GM23338 (cell line): ENCODE data around the gene GRIK1. TPM values are rescaled to one million over a fixed set of nuclear protein-coding genes. Genes with fewer than 3 reads are reported as not detected.

Source experiments
- ATAC-seq: fragments of 200-7000 bp; cut with Tn5 transposase; 3 replicates; pipeline ENCODE4 v1.9.1; 2020
- DNase-seq: peaks from one replicate; pipeline ENCODE4 v3.0.0-alpha.2; 2015; ENCODE audit warnings: low spot score
- H2AFZ ChIP-seq: fragments of 200-600 bp; sonication (generic); 2 replicates; pipeline ENCODE4 v1.8.0; 2016; ENCODE audit warnings: antibody characterized with exemption, mild to moderate bottlenecking, moderate library complexity
- H3F3A ChIP-seq: fragments of 200-600 bp; sonication (generic); replicated peaks from 2 replicates; pipeline ENCODE4 v1.8.0; 2017; ENCODE audit warnings: antibody characterized with exemption, mixed run types, low read depth
- H3K27ac ChIP-seq: fragments of 200-600 bp; sonication (generic); 2 replicates; pipeline ENCODE4 v1.6.1; 2016; ENCODE audit warnings: low read depth
- H3K27me3 ChIP-seq: fragments of 200-600 bp; sonication (generic); 2 replicates; pipeline ENCODE4 v1.8.0; 2016; ENCODE audit warnings: mild to moderate bottlenecking, mixed run types, moderate library complexity; ENCODE audit not compliant: insufficient read depth
- H3K36me3 ChIP-seq: fragments of 200-600 bp; sonication (generic); 2 replicates; pipeline ENCODE4 v1.8.0; 2016; ENCODE audit warnings: mild to moderate bottlenecking; ENCODE audit not compliant: insufficient read depth
- H3K4me1 ChIP-seq: fragments of 200-600 bp; sonication (generic); 2 replicates; pipeline ENCODE4 v1.8.0; 2016; ENCODE audit warnings: mild to moderate bottlenecking, moderate library complexity; ENCODE audit not compliant: insufficient read depth
- H3K4me2 ChIP-seq: fragments of 200-600 bp; sonication (generic); 2 replicates; pipeline ENCODE4 v1.7.1; 2017; ENCODE audit warnings: mixed run types
- H3K4me3 ChIP-seq: fragments of 200-600 bp; sonication (generic); 2 replicates; pipeline ENCODE4 v1.6.1; 2016; ENCODE audit warnings: mixed run types
- H3K79me2 ChIP-seq: fragments of 200-600 bp; sonication (generic); replicated peaks from 2 replicates; pipeline ENCODE4 v1.8.0; 2017; ENCODE audit warnings: mild to moderate bottlenecking; ENCODE audit not compliant: insufficient read depth
- H3K9me2 ChIP-seq: fragments of 200-600 bp; sonication (generic); 2 replicates; pipeline ENCODE4 v1.8.0; 2017; ENCODE audit not compliant: insufficient read depth
- H4K20me1 ChIP-seq: fragments of 200-600 bp; sonication (generic); replicated peaks from 2 replicates; pipeline ENCODE4 v1.8.0; 2017; ENCODE audit warnings: mild to moderate bottlenecking; ENCODE audit not compliant: insufficient read depth
- H3K27ac Mint-ChIP-seq: 2 replicates; pipeline ENCODE4 v1.8.0; 2020; ENCODE audit warnings: inconsistent platforms, mild to moderate bottlenecking, moderate library complexity, mixed read lengths
- H3K27me3 Mint-ChIP-seq: 3 replicates; pipeline ENCODE4 v1.8.0; 2022; ENCODE audit warnings: low read depth, mild to moderate bottlenecking, moderate library complexity, mixed read lengths, inconsistent platforms; ENCODE audit not compliant: insufficient read depth, poor library complexity
- H3K36me3 Mint-ChIP-seq: 3 replicates; pipeline ENCODE4 v1.8.0; 2021; ENCODE audit warnings: low read depth, mild to moderate bottlenecking, inconsistent platforms, moderate library complexity, mixed read lengths
- H3K4me1 Mint-ChIP-seq: 3 replicates; pipeline ENCODE4 v1.8.0; 2020; ENCODE audit warnings: mild to moderate bottlenecking, inconsistent platforms, mixed read lengths
- H3K4me3 Mint-ChIP-seq: 3 replicates; pipeline ENCODE4 v1.8.0; 2021; ENCODE audit warnings: moderate library complexity, mild to moderate bottlenecking, inconsistent platforms, mixed read lengths
- H3K9me3 Mint-ChIP-seq: 3 replicates; pipeline ENCODE4 v1.8.0; 2020; ENCODE audit warnings: moderate library complexity, mild to moderate bottlenecking, inconsistent platforms, mixed read lengths
- CREB1 ChIP-seq: fragments of 250-450 bp; sonication (Bioruptor Pico); IDR thresholded peaks from 2 replicates; pipeline ENCODE4 v1.5.0; 2020; ENCODE audit warnings: low read depth, mild to moderate bottlenecking, moderate library complexity
- CTCF ChIP-seq, 2 experiments: fragments of 200-600 bp in 1 of 2; sonication (generic) in 1 of 2; conservative IDR thresholded peaks; 2 replicates each; pipeline versions ENCODE4 v1.5.1 to v1.6.1; 2016 to 2017; ENCODE audit warnings: antibody characterized with exemption in 2 of 2, low read depth in 2 of 2, mild to moderate bottlenecking in 2 of 2, moderate library complexity in 1 of 2
- EZH2 ChIP-seq: fragments of 200-600 bp; sonication (generic); IDR thresholded peaks from one replicate; pipeline ENCODE4 v1.8.0; 2017; ENCODE audit warnings: antibody characterized with exemption, mild to moderate bottlenecking, low read depth; ENCODE audit not compliant: unreplicated experiment
- EZH2phosphoT487 ChIP-seq: fragments of 200-600 bp; sonication (generic); IDR thresholded peaks from one replicate; pipeline ENCODE4 v1.8.1; 2018; ENCODE audit warnings: antibody characterized with exemption; ENCODE audit not compliant: unreplicated experiment
- JUNB ChIP-seq: IDR thresholded peaks from one replicate; pipeline ENCODE4 v1.6.1; 2016; ENCODE audit warnings: antibody characterized with exemption; ENCODE audit not compliant: unreplicated experiment
- NANOG ChIP-seq: IDR thresholded peaks from 2 replicates; pipeline ENCODE4 v1.6.1; 2016; ENCODE audit warnings: antibody characterized with exemption, borderline replicate concordance
- POLR2AphosphoS5 ChIP-seq: IDR thresholded peaks from 2 replicates; pipeline ENCODE4 v1.6.1; 2016; ENCODE audit warnings: antibody characterized with exemption, low read depth
- STAT1 ChIP-seq: IDR thresholded peaks from one replicate; pipeline ENCODE4 v1.6.1; 2016; ENCODE audit warnings: antibody characterized with exemption; ENCODE audit not compliant: unreplicated experiment
- ZNF114 ChIP-seq: fragments of 250-450 bp; sonication (Bioruptor Pico); IDR thresholded peaks from 2 replicates; pipeline ENCODE4 v1.5.0; 2020; ENCODE audit warnings: mild to moderate bottlenecking, moderate library complexity
- ZNF462 ChIP-seq: fragments of 250-450 bp; sonication (Bioruptor Pico); IDR thresholded peaks from 2 replicates; pipeline ENCODE4 v1.5.0; 2020; ENCODE audit warnings: mild to moderate bottlenecking, moderate library complexity
- polyA plus RNA-seq: library from polyadenylated mRNA; unstranded; fragments of >200 nt; fragmentation: Nextera tagmentation; extraction: Ambion mirVana; gene quantifications from 2 replicates; pipeline ENCODE4 v1.2.1, GENCODE V29; 2016
- total RNA-seq: library from RNA; depleted of rRNA; stranded (reverse); fragments of >200 nt; shearing (Covaris generic); gene quantifications from 2 replicates; pipeline ENCODE4 v1.2.3, GENCODE V29; 2014
- TF ChIP-seq, protein P1 (sequence below): IDR thresholded peaks from one replicate; pipeline ENCODE4 v1.6.1; 2018; ENCODE audit warnings: antibody characterized with exemption; ENCODE audit not compliant: unreplicated experiment

GRIK1 gene
- total and polyA plus RNA-seq, 2 experiments from 2014 or later = 0.18 to 0.42 TPM

DNA sequence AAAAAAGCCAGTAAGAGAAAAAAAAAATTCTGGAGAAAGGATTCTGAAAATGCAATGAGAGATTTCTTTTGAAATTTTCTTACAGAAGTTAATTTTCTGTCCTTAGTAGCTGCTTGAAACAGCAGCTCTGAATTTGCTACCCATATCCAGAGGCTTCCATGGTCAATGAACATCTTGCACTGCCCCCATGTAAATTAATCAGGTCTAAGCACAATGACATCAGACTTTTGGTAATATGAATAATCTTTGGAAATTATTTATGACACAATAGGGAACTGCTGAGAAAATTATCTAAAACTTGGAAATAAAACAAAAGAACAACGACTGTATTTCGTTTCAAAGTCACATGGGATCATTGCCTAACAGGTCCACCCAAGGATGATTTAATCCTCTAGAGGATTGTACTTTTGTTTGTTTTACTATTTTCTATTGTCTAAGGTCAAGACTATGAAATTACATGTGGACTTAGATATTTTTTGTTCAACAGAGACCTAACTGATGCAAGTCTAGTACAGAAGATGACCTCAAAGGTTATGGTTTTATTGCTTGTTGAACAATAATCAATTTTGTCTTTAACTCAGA lies 328.9 kb downstream of the GRIK1 start (continued):
- TF ChIP-seq CTCF (conservative IDR thresholded peaks at IDR 0.05; ENCODE audit: low read depth in 2 of 2) (no peak), ZNF114 (CRISPR knock-in tag) (no peak)

- no peaks in the 10 kb centered on the region; the same call in 2 of the 3 replicates for H3K9me3 Mint-ChIP-seq
- ATAC-seq = no peak
- H3K4me2 ChIP-seq = no peak overlapping the region
- H3K36me3 ChIP-seq = no peaks in the 10 kb centered on the region
- peaks cover 3% of the 10 kb centered on the region; the same call in 1 of the 2 replicates for H3K9me2 ChIP-seq
- H3K4me3 Mint-ChIP-seq = no peak overlapping the region
- H3K4me3 ChIP-seq = no peak overlapping the region
- no peaks in the 10 kb centered on the region for H3K27me3 ChIP-seq
- no peak overlapping the region for H3K27ac ChIP-seq
- no peak overlapping the region for H3K27ac Mint-ChIP-seq
- no peaks in the 10 kb centered on the region for H3K27me3 Mint-ChIP-seq
- no peaks in the 10 kb centered on the region for H4K20me1 ChIP-seq
- no peaks in the 10 kb centered on the region for H3K79me2 ChIP-seq
- no peaks in the 10 kb centered on the region for H3K36me3 Mint-ChIP-seq
- peaks cover 2% of the 10 kb centered on the region; the same call in 1 of the 3 replicates for H3K4me1 Mint-ChIP-seq
- no peaks in the 10 kb centered on the region for H3F3A ChIP-seq
- H2AFZ ChIP-seq = no peak overlapping the region; the same call in 1 of the 2 replicates
- no peaks in the 10 kb centered on the region for H3K4me1 ChIP-seq
- DNase-seq = no peak
- TF ChIP-seq EZH2phosphoT487 = no peak
- no peak for TF ChIP-seq ZNF462 (CRISPR knock-in tag)
- no peak for TF ChIP-seq POLR2AphosphoS5
- no peak for TF ChIP-seq ZNF114 (CRISPR knock-in tag)
- no peak for TF ChIP-seq EZH2
- no peak for TF ChIP-seq NANOG
- TF ChIP-seq, protein P1, sequence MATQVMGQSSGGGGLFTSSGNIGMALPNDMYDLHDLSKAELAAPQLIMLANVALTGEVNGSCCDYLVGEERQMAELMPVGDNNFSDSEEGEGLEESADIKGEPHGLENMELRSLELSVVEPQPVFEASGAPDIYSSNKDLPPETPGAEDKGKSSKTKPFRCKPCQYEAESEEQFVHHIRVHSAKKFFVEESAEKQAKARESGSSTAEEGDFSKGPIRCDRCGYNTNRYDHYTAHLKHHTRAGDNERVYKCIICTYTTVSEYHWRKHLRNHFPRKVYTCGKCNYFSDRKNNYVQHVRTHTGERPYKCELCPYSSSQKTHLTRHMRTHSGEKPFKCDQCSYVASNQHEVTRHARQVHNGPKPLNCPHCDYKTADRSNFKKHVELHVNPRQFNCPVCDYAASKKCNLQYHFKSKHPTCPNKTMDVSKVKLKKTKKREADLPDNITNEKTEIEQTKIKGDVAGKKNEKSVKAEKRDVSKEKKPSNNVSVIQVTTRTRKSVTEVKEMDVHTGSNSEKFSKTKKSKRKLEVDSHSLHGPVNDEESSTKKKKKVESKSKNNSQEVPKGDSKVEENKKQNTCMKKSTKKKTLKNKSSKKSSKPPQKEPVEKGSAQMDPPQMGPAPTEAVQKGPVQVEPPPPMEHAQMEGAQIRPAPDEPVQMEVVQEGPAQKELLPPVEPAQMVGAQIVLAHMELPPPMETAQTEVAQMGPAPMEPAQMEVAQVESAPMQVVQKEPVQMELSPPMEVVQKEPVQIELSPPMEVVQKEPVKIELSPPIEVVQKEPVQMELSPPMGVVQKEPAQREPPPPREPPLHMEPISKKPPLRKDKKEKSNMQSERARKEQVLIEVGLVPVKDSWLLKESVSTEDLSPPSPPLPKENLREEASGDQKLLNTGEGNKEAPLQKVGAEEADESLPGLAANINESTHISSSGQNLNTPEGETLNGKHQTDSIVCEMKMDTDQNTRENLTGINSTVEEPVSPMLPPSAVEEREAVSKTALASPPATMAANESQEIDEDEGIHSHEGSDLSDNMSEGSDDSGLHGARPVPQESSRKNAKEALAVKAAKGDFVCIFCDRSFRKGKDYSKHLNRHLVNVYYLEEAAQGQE = no peak
- no peak for TF ChIP-seq STAT1
- TF ChIP-seq JUNB = no peak
- no peak for TF ChIP-seq CREB1 (CRISPR knock-in tag)
- no peak for TF ChIP-seq CTCF (conservative IDR thresholded peaks at IDR 0.05; ENCODE audit: low read depth in 2 of 2)
Observed at GRCh38 chr21:29606613-29607012, 333.2 kb downstream of the GRIK1 start.
